HG02970 (cell line): ENCODE data around the gene OFD1.

Source experiments
- ATAC-seq: cut with Tn5 transposase; IDR thresholded peaks from one replicate; pipeline ENCODE4 v1.9.1; 2021; ENCODE audit warnings: mild to moderate bottlenecking, moderate library complexity, moderate number of reproducible peaks; ENCODE audit not compliant: unreplicated experiment, low FRiP score

Gene OFD1

GRCh38 chrX:13748486-13748885 lies 13.9 kb downstream of the OFD1 start:
- no peak for ATAC-seq

- no peak for ATAC-seq
Observed at GRCh38 chrX:13750204-13750603, 15.7 kb downstream of the OFD1 start.

GRCh38 chrX:13750812-13751211 lies 16.3 kb downstream of the OFD1 start:
- ATAC-seq: no peak

GRCh38 chrX:13752141-13752540 lies 17.6 kb downstream of the OFD1 start:
- no peak for ATAC-seq

- ATAC-seq: no peak
Observed at GRCh38 chrX:13752646-13753045, 18.1 kb downstream of the OFD1 start.

- no peak for ATAC-seq
Observed at GRCh38 chrX:13754765-13755164, 20.2 kb downstream of the OFD1 start.

GRCh38 chrX:13755254-13755653 lies 20.7 kb downstream of the OFD1 start:
- no peak for ATAC-seq

- ATAC-seq: no peak
Observed at GRCh38 chrX:13756381-13756780, 21.8 kb downstream of the OFD1 start.

- peak; percentile 56 for ATAC-seq
Observed at GRCh38 chrX:13759152-13759718, 24.7 kb downstream of the OFD1 start.

GRCh38 chrX:13760426-13760825 lies 25.9 kb downstream of the OFD1 start:
- ATAC-seq: no peak

- ATAC-seq: no peak
Observed at GRCh38 chrX:13761606-13762414, 27.3 kb downstream of the OFD1 start.

GRCh38 chrX:13763489-13763888 lies 28.9 kb downstream of the OFD1 start:
- no peak for ATAC-seq

GRCh38 chrX:13764281-13764680 lies 29.7 kb downstream of the OFD1 start:
- ATAC-seq: no peak

GRCh38 chrX:13764765-13765164 lies 30.2 kb downstream of the OFD1 start:
- no peak for ATAC-seq

GRCh38 chrX:13768939-13769338 lies 34.4 kb downstream of the OFD1 start:
- no peak for ATAC-seq

GRCh38 chrX:13770013-13770535 lies 35.5 kb downstream of the OFD1 start:
- no peak for ATAC-seq

- ATAC-seq: no peak
Observed at GRCh38 chrX:13774696-13775095, 40.1 kb downstream of the OFD1 start.

- no peak for ATAC-seq
Observed at GRCh38 chrX:13775837-13776236, 41.3 kb downstream of the OFD1 start.

GRCh38 chrX:13776387-13776786 lies 41.8 kb downstream of the OFD1 start:
- ATAC-seq: no peak

GRCh38 chrX:13778916-13779315 lies 44.4 kb downstream of the OFD1 start:
- ATAC-seq: no peak

- ATAC-seq: no peak
Observed at GRCh38 chrX:13780868-13781427, 46.4 kb downstream of the OFD1 start.

GRCh38 chrX:13786048-13786447 lies 51.5 kb downstream of the OFD1 start:
- no peak for ATAC-seq
